SK-N-SH (cell line): ENCODE measurements around the gene LTB4R. TPM values are rescaled to one million over a fixed set of nuclear protein-coding genes. Genes with fewer than 3 reads are reported as not detected.

Experiments
- CTCF ChIA-PET: fragments of 300-600, 350-600 bp; formaldehyde crosslinking; extraction: SDS; loops from one replicate; lab custom pipeline; 2021; lab: Yijun Ruan, JAX
- POLR2A ChIA-PET: fragments of 350-600 bp; sonication (Branson Sonifier 250); formaldehyde crosslinking; extraction: SDS; loops from one replicate; lab custom pipeline; 2020; ENCODE audit warnings: antibody characterized with exemption, inconsistent platforms; lab: Yijun Ruan, JAX
- DNase-seq: peaks from one replicate; pipeline ENCODE4 v3.0.0; 2012
- H2AFZ ChIP-seq: fragments of 200-600 bp; sonication (generic); 2 replicates; pipeline ENCODE4 v1.8.1; 2016; ENCODE audit warnings: antibody characterized with exemption, mild to moderate bottlenecking, low read depth
- H3F3A ChIP-seq: fragments of 200-600 bp; sonication (generic); replicated peaks from 2 replicates; pipeline ENCODE3; 2016; ENCODE audit warnings: antibody characterized with exemption, mild to moderate bottlenecking; ENCODE audit not compliant: insufficient read depth
- H3K27ac ChIP-seq, 2 experiments: fragments of 200-500 bp in 1 of 2; fragments of 200-600 bp in 1 of 2; sonication (Bioruptor generic) in 1 of 2; sonication (generic), shearing (Covaris generic) in 1 of 2; 2 replicates each; pipeline versions ENCODE4 v1.5.1 to v1.6.1; 2014 to 2016; ENCODE audit warnings: low read depth in 2 of 2, inconsistent platforms in 1 of 2, low read length in 1 of 2, mild to moderate bottlenecking in 1 of 2, mixed read lengths in 1 of 2
- H3K27me3 ChIP-seq: fragments of 200-600 bp; sonication (generic), shearing (Covaris generic); 2 replicates; pipeline ENCODE4 v1.6.1; 2016; ENCODE audit warnings: mixed run types; ENCODE audit not compliant: insufficient read depth
- H3K36me3 ChIP-seq, 2 experiments: fragments of 200-500 bp in 1 of 2; fragments of 200-600 bp in 1 of 2; sonication (Bioruptor generic) in 1 of 2; sonication (generic) in 1 of 2; replicated peaks in 1 of 2; 2 replicates each; pipeline versions ENCODE3 to v1.5.1; 2014 to 2016; ENCODE audit warnings: low read length in 1 of 2, mild to moderate bottlenecking in 1 of 2; ENCODE audit not compliant: insufficient read depth in 2 of 2, control insufficient read depth in 1 of 2
- H3K4me1 ChIP-seq, 2 experiments: fragments of 200-500 bp in 1 of 2; fragments of 200-600 bp in 1 of 2; sonication (Bioruptor generic) in 1 of 2; sonication (generic), shearing (Covaris generic) in 1 of 2; 2 replicates each; pipeline versions ENCODE4 v1.5.1 to v1.6.1; 2014 to 2016; ENCODE audit warnings: low read depth in 1 of 2, low read length in 1 of 2, mixed run types in 1 of 2; ENCODE audit not compliant: insufficient read depth in 2 of 2, control insufficient read depth in 1 of 2
- H3K4me2 ChIP-seq: fragments of 200-600 bp; sonication (generic), shearing (Covaris generic); 2 replicates; pipeline ENCODE4 v1.6.1; 2017; ENCODE audit warnings: mixed run types
- H3K4me3 ChIP-seq, 2 experiments: fragments of 200-500 bp in 1 of 2; fragments of 200-600 bp in 1 of 2; sonication (Bioruptor generic) in 1 of 2; sonication (generic), shearing (Covaris generic) in 1 of 2; 2 replicates each; pipeline versions ENCODE4 v1.5.1 to v1.8.1; 2014 to 2016; ENCODE audit warnings: low read depth in 2 of 2, inconsistent platforms in 1 of 2, low read length in 1 of 2, mild to moderate bottlenecking in 1 of 2, mixed read lengths in 1 of 2, moderate library complexity in 1 of 2
- H3K79me2 ChIP-seq: fragments of 200-600 bp; sonication (generic); 2 replicates; pipeline ENCODE4 v1.8.1; 2017; ENCODE audit warnings: mild to moderate bottlenecking; ENCODE audit not compliant: insufficient read depth
- H3K9ac ChIP-seq: fragments of 200-600 bp; sonication (generic); 2 replicates; pipeline ENCODE4 v1.6.1; 2017; ENCODE audit warnings: mixed run types
- H3K9me2 ChIP-seq: fragments of 200-600 bp; sonication (generic); 2 replicates; pipeline ENCODE4 v1.6.1; 2017; ENCODE audit warnings: mixed run types
- H3K9me3 ChIP-seq: fragments of 200-600 bp; sonication (generic); 2 replicates; pipeline ENCODE4 v1.6.1; 2017; ENCODE audit warnings: mixed run types, mild to moderate bottlenecking, moderate library complexity
- H4K20me1 ChIP-seq: fragments of 200-600 bp; sonication (generic); 2 replicates; pipeline ENCODE4 v1.6.1; 2017; ENCODE audit warnings: mild to moderate bottlenecking, mixed run types; ENCODE audit not compliant: insufficient read depth
- CTCF ChIP-seq: fragments of 200-600 bp; sonication (generic); IDR thresholded peaks from 2 replicates; pipeline ENCODE4 v1.6.1; 2017; ENCODE audit warnings: antibody characterized with exemption, mild to moderate bottlenecking, moderate library complexity
- ELF1 ChIP-seq: IDR thresholded peaks from 2 replicates; pipeline ENCODE4 v1.4.0; 2012
- EP300 ChIP-seq, 2 experiments: IDR thresholded peaks; 2 replicates each; pipeline versions ENCODE4 v1.4.0 to v1.6.1; 2012; ENCODE audit warnings: borderline replicate concordance in 1 of 2, low read depth in 1 of 2, low read length in 1 of 2
- EZH2phosphoT487 ChIP-seq: fragments of 200-600 bp; sonication (generic); IDR thresholded peaks from 2 replicates; pipeline ENCODE4 v1.6.1; 2017; ENCODE audit warnings: low read depth, mixed run types, mild to moderate bottlenecking, antibody characterized with exemption, moderate library complexity, borderline replicate concordance
- FOSL2 ChIP-seq: IDR thresholded peaks from 2 replicates; pipeline ENCODE4 v1.4.0; 2012; ENCODE audit warnings: low read depth, mild to moderate bottlenecking, moderate library complexity, borderline replicate concordance
- IRF3 ChIP-seq: fragments of 150-350 bp; IDR thresholded peaks from 2 replicates; pipeline ENCODE4 v1.6.1; 2016; ENCODE audit warnings: mild to moderate bottlenecking, low read depth, low read length
- MAX ChIP-seq: IDR thresholded peaks from 2 replicates; pipeline ENCODE4 v1.4.0; 2012; ENCODE audit warnings: low read depth
- MEF2A ChIP-seq: IDR thresholded peaks from 2 replicates; pipeline ENCODE4 v1.4.0; 2012; ENCODE audit warnings: low read depth, borderline replicate concordance
- NRF1 ChIP-seq: IDR thresholded peaks from 2 replicates; pipeline ENCODE4 v1.6.1; 2012; ENCODE audit warnings: low read depth, mild to moderate bottlenecking, low read length
- PBX3 ChIP-seq: IDR thresholded peaks from 2 replicates; pipeline ENCODE4; 2012
- POLR2AphosphoS5 ChIP-seq: IDR thresholded peaks from 2 replicates; pipeline ENCODE4 v1.6.1; 2012; ENCODE audit warnings: low read depth, low read length
- RCOR1 ChIP-seq: fragments of 150-350 bp; IDR thresholded peaks from 2 replicates; pipeline ENCODE4 v1.6.1; 2017; ENCODE audit warnings: antibody characterized with exemption, low read length
- REST ChIP-seq: IDR thresholded peaks from 2 replicates; pipeline ENCODE4 v1.6.1; 2012; ENCODE audit warnings: mild to moderate bottlenecking, low read depth, low read length, moderate library complexity
- RXRA ChIP-seq: IDR thresholded peaks from 2 replicates; pipeline ENCODE4 v1.4.0; 2012; ENCODE audit warnings: low read depth, mild to moderate bottlenecking, borderline replicate concordance
- SMC3 ChIP-seq: IDR thresholded peaks from 2 replicates; pipeline ENCODE4 v1.6.1; 2012; ENCODE audit warnings: low read depth, low read length, improper control_type of control experiment
- TCF12 ChIP-seq: IDR thresholded peaks from 2 replicates; pipeline ENCODE4 v1.4.0; 2012
- USF1 ChIP-seq: IDR thresholded peaks from 2 replicates; pipeline ENCODE4 v1.4.0; 2012; ENCODE audit warnings: low read depth, borderline replicate concordance
- WGBS: methylation state at CpG from one replicate; pipeline ENCODE4 v1.1.6; 2017; ENCODE audit warnings: low lambda C conversion rate; 5-methylcytosine and 5-hydroxymethylcytosine counted together
- polyA plus RNA-seq, 3 experiments: library from polyadenylated mRNA; depleted of rRNA; stranded (reverse); fragments of >200 nt; gene quantifications; 2 replicates each; pipeline ENCODE4 v1.2.3, GENCODE V29; 2012

Gene LTB4R
- polyA plus RNA-seq, 1 of the 3 experiments (the other 2 are of a cell fraction): 11.9 TPM

- Histone ChIP-seq H3K9ac (no peak overlapping the region), H3K4me2 (no peak overlapping the region), H3K9me2 (no peaks in the 10 kb centered on the region), H3K79me2 (no peaks in the 10 kb centered on the region), H3K4me1 (no peaks in the 10 kb centered on the region), H3F3A (no peaks in the 10 kb centered on the region), H4K20me1 (no peaks in the 10 kb centered on the region), H3K36me3 (no peaks in the 10 kb centered on the region), H3K9me3 (no peaks in the 10 kb centered on the region), H3K4me3 (no peak overlapping the region), H3K27ac (no peak overlapping the region), H2AFZ (no peak overlapping the region), H3K27me3 (peaks cover 11% of the 10 kb centered on the region; the same call in 1 of the 2 replicates)
- CTCF ChIA-PET: interaction anchor here (1.0 to 14.6 kb wide), 6 partner anchors 9 to 113 kb away, joined by 4 to 115 read pairs (median 49); partner anchors contain the start of genes ADCY4, CIDEB, KHNYN and LTB4R
- DNase-seq: no peak
- no peak for TF ChIP-seq CTCF
- TF ChIP-seq REST: no peak
- no peak for TF ChIP-seq EZH2phosphoT487
- no peak for TF ChIP-seq PBX3
- no peak for TF ChIP-seq MEF2A
- TF ChIP-seq RXRA: no peak
- TF ChIP-seq FOSL2: no peak
- TF ChIP-seq IRF3: no peak
- TF ChIP-seq NRF1: no peak
- no peak for TF ChIP-seq RCOR1
- TF ChIP-seq MAX: no peak
- no peak for TF ChIP-seq POLR2AphosphoS5
- TF ChIP-seq ELF1: no peak
- no peak for TF ChIP-seq EP300 (IDR thresholded peaks at IDR 0.05; ENCODE audit: borderline replicate concordance in 1 of 2, low read depth in 1 of 2, low read length in 1 of 2)
- TF ChIP-seq SMC3: no peak
- TF ChIP-seq TCF12: no peak
- TF ChIP-seq USF1: no peak
- POLR2A ChIA-PET: no interaction called here
- 48% methylated on average over 5 of the region's 6 CpGs for WGBS
Observed at GRCh38 chr14:24324024-24324423, 12.7 kb downstream of the LTB4R start.
